Rectal smooth muscle tissue (tissue), 1 donor: ENCODE results near the gene SLIT3.

Source experiments
- H3K27ac ChIP-seq: one replicate; pipeline ENCODE4 v1.7.0; 2013; ENCODE audit warnings: low read depth, low read length, inconsistent platforms
- H3K27me3 ChIP-seq: one replicate; pipeline ENCODE4 v1.7.0; 2013; ENCODE audit warnings: low read length; ENCODE audit not compliant: control insufficient read depth, insufficient read depth
- H3K36me3 ChIP-seq: one replicate; pipeline ENCODE4 v1.7.0; 2013; ENCODE audit warnings: low read length; ENCODE audit not compliant: control insufficient read depth, insufficient read depth
- H3K4me1 ChIP-seq: one replicate; pipeline ENCODE4 v1.7.0; 2013; ENCODE audit warnings: low read length; ENCODE audit not compliant: control insufficient read depth, insufficient read depth
- H3K4me3 ChIP-seq: one replicate; pipeline ENCODE4 v1.7.0; 2013; ENCODE audit warnings: low read length
- H3K9ac ChIP-seq: one replicate; pipeline ENCODE4 v1.7.0; 2013; ENCODE audit warnings: low read length

Gene SLIT3

DNA sequence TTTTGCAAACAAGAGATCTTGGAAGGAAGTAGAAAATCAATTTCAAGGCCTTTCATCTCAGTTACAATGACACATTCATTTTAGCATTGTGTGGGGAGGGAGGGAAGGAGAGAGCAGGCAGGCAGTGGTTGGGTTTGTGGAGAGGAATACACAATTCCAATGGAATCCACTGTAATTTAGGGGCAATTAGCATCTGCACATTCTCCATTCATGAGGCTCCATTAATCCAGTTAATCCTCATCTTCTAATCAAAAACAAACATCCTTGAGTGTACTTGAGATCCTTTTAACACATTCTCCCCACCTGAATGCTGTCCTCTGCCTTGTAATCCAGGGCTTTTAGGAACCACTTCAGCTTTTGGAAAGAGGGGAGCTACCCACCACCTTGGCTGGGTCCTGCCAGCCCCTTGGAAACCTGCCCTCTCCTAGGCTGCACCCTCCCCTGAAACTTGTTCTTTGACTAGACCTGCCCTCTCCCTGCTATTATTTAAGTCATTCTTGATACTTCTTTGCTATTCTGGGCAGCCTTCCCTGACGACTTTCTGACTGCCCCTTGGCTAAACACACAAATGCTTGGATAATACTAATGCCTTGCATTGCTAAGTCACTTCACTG is 271.2 kb downstream of the SLIT3 start:
- Histone ChIP-seq H3K9ac (no peak overlapping the region), H3K4me3 (no peak overlapping the region), H3K27ac (no peak overlapping the region)

DNA sequence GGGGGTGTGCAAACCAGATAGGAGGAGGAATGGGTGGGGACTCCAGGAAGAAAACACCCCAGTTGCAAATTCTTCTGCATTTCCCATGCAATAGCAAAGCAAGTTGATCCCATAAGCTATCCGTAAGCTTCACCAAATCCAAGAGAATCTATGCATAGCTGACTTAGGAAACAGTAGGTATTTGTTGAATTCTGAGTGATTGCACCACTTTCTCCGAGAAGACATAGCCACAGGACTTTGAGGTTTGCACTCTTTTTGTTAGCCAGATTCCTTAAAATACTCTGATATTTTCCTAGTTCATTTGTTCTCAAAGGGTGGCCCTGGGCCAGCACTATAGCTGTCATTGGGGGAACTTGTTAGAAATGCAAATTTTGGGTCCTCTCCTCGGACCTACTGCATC is 271.9 kb downstream of the SLIT3 start:
- no peaks in the 10 kb centered on the region for H3K36me3 ChIP-seq
- H3K9ac ChIP-seq = no peak overlapping the region
- no peaks in the 10 kb centered on the region for H3K27me3 ChIP-seq
- peaks cover 4% of the 10 kb centered on the region for H3K4me1 ChIP-seq
- no peak overlapping the region for H3K27ac ChIP-seq
- no peak overlapping the region for H3K4me3 ChIP-seq

More for the DNA sequence above, 271.2 kb downstream of the SLIT3 start:
- Histone ChIP-seq H3K27me3 (no peaks in the 10 kb centered on the region), H3K36me3 (no peaks in the 10 kb centered on the region), H3K4me1 (peaks cover 4% of the 10 kb centered on the region)

DNA sequence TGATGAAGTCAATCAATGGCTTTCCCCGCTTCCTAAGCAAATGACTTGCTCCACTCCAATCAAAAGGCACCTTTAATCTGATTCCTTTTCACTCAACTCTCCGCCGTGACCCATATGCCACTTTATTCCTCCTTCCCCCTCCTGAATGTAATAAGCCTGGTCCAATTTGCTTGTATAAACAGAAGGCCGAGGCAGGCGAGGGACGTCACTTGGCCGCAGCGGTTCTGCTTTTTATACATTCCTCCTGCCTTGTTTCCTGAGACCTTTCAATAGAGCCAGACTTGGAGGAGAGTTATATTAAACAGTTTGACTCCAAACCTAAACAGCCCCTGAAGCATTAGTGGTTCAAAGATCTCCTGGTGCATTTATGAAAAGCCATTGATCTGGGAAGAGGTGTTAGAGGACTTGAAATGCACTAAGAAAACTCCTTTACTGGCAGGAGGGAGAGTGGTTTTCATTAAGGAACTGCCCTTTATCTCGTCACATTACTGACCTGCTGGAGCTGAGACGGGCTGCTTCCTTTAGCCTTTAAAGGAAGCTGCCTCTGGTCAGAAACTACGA is 273.4 kb downstream of the SLIT3 start:
- Histone ChIP-seq H3K27me3 (no peaks in the 10 kb centered on the region), H3K9ac (no peak overlapping the region), H3K4me3 (no peak overlapping the region), H3K4me1 (peaks cover 4% of the 10 kb centered on the region), H3K27ac (no peak overlapping the region), H3K36me3 (no peaks in the 10 kb centered on the region)

GRCh38 chr5:169025491-169025890 is 275.4 kb downstream of the SLIT3 start:
- Histone ChIP-seq H3K36me3 (no peaks in the 10 kb centered on the region), H3K27me3 (no peaks in the 10 kb centered on the region), H3K4me1 (peaks cover 4% of the 10 kb centered on the region), H3K27ac (no peak overlapping the region), H3K9ac (no peak overlapping the region), H3K4me3 (no peak overlapping the region)

DNA sequence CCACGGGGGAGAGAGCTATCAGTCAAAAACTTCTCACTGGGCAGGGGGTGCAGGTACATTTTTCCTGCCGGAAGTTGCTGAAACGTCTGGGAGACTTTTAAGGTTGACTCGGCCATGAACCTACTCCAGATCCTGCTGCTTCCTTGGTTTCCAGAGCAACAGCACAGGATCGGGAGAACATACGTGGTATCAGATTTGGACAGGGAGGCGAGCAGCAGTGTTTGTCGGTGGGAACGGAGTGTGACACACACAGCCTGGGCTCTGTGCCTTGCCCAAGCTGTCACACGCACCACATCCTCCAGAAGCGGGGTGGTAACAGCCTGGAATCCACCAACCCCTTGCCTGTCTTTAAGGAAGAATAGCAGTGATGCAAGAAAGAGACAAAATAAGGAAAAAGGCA is 276.5 kb downstream of the SLIT3 start:
- no peak overlapping the region for H3K4me3 ChIP-seq
- no peaks in the 10 kb centered on the region for H3K27me3 ChIP-seq
- no peak overlapping the region for H3K9ac ChIP-seq
- H3K36me3 ChIP-seq = no peaks in the 10 kb centered on the region
- no peak overlapping the region for H3K27ac ChIP-seq
- H3K4me1 ChIP-seq = no peaks in the 10 kb centered on the region

DNA sequence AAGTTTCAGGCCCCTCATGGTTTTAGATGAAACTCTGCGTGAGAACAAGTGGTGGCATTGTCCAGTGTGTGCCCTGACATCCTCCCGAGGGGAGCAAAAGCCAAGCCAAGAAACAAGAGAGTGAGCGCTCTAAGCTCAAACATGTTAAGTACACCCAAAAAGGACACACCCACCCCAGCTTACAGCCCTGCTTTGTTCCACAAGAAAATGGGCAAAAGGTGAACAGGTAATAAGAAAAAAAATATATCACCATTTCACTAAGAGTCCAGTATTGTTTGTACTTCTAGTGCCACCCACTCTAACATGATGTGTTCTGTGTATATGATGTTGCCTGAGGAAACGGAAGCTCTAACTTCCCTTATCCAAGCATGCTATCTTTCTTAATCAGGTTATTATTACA is 278.2 kb downstream of the SLIT3 start:
- Histone ChIP-seq H3K36me3 (no peaks in the 10 kb centered on the region), H3K9ac (no peak overlapping the region), H3K4me1 (no peaks in the 10 kb centered on the region), H3K27me3 (no peaks in the 10 kb centered on the region), H3K4me3 (no peak overlapping the region), H3K27ac (no peak overlapping the region)

DNA sequence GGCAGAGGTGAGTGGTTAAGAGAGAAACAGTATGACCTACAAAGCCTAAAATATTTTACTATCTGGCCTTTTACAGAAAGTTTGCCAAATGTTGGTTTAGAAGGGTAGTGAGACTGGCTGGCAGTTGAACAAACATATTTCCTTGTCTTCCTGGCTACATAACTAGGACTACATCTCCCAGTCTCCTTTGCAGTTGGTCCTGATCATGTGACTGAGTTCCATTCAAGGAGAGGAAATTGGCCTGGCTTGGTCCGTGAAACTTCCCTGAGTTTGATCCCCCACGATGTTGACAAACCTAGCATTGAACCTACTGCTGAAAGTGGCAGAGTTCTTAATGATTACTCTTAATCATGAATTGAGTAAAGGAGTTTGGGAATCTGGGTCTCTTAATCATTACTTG is 280.8 kb downstream of the SLIT3 start:
- H3K36me3 ChIP-seq = no peaks in the 10 kb centered on the region
- H3K27me3 ChIP-seq = no peaks in the 10 kb centered on the region
- no peak overlapping the region for H3K9ac ChIP-seq
- no peak overlapping the region for H3K4me3 ChIP-seq
- H3K4me1 ChIP-seq = no peaks in the 10 kb centered on the region
- no peak overlapping the region for H3K27ac ChIP-seq

DNA sequence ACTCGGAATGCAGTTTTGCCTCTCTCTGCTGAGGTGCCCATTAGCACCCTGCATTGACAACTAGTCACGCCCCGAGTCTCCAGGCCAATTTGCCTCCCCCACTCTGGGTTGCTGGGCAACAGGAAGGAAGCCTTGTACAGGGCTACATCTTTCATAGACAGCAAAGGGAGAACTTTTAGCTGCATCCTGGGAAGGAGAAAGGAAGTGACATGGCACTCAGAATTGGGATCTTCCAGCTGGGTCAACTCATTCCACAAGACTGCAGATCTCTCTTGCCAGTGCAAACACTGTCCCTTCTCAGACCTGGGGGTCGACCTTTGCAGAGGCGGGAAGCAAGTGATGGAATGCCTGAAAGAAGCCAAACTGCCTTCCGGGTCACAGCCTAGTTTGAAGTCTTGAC is 282.0 kb downstream of the SLIT3 start:
- Histone ChIP-seq H3K36me3 (no peaks in the 10 kb centered on the region), H3K9ac (no peak overlapping the region), H3K4me3 (no peak overlapping the region), H3K27me3 (no peaks in the 10 kb centered on the region), H3K4me1 (no peaks in the 10 kb centered on the region), H3K27ac (no peak overlapping the region)

GRCh38 chr5:169015991-169016390 is 284.9 kb downstream of the SLIT3 start:
- no peaks in the 10 kb centered on the region for H3K27me3 ChIP-seq
- H3K9ac ChIP-seq = no peak overlapping the region
- H3K36me3 ChIP-seq = no peaks in the 10 kb centered on the region
- peaks cover 2% of the 10 kb centered on the region for H3K4me1 ChIP-seq
- H3K4me3 ChIP-seq = no peak overlapping the region
- H3K27ac ChIP-seq = no peak overlapping the region

- Histone ChIP-seq H3K4me3 (no peak overlapping the region), H3K27ac (no peak overlapping the region), H3K9ac (no peak overlapping the region), H3K4me1 (peaks cover 2% of the 10 kb centered on the region), H3K36me3 (no peaks in the 10 kb centered on the region), H3K27me3 (no peaks in the 10 kb centered on the region)
These were observed 287.1 kb downstream of the SLIT3 start for GRCh38 chr5:169013846-169014245.

- Histone ChIP-seq H3K9ac (no peak overlapping the region), H3K27ac (no peak overlapping the region), H3K4me3 (no peak overlapping the region), H3K4me1 (peaks cover 2% of the 10 kb centered on the region), H3K36me3 (no peaks in the 10 kb centered on the region), H3K27me3 (no peaks in the 10 kb centered on the region)
These were observed 287.7 kb downstream of the SLIT3 start for GRCh38 chr5:169013208-169013728.

GRCh38 chr5:169012450-169012849 is 288.5 kb downstream of the SLIT3 start:
- Histone ChIP-seq H3K27ac (no peak overlapping the region), H3K4me1 (peaks cover 2% of the 10 kb centered on the region), H3K4me3 (no peak overlapping the region), H3K36me3 (no peaks in the 10 kb centered on the region), H3K27me3 (no peaks in the 10 kb centered on the region), H3K9ac (no peak overlapping the region)

DNA sequence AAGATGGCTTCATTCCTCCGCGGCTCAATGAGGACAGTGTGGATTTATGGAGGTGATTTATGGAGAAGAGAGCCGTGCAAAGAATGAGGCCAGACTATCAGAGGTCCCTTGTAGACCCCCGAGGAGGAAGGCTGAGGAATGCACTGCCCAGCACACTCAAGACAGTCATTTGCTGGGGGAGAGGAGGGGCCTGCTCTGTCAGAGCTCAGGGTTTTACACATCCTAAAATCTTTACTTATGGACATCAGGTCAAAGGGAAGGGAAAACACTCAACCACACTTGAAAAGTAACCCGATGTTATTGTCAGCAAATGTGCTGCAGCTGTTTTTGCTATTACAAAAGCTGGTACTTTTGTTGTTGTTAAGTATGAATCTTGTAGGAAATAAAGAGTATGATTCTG is 289.5 kb downstream of the SLIT3 start:
- Histone ChIP-seq H3K36me3 (no peaks in the 10 kb centered on the region), H3K27me3 (no peaks in the 10 kb centered on the region), H3K4me1 (peaks cover 2% of the 10 kb centered on the region), H3K9ac (no peak overlapping the region), H3K4me3 (no peak overlapping the region), H3K27ac (no peak overlapping the region)
